ENCODE data around the gene KIF25.

DNA sequence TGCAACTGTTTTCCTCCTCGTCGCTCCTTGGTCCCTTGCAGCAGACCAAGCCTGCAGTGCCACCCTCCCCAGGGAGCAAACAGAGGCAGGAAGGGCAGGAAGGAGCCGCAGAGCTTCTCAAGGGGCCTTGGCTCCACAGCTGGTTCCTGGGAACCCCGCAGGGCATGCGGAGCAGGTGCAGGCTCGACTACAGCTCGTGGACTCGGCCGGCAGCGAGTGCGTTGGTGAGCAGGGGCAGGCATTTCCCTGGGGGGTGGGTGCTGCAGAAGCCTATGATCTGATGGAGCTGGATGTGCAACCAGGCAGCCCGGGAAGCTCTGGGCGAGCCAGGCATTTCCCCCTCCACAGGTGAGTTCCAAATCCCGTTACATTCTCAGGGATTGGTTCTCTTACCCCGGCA lies 44.5 kb downstream of the KIF25 start:
- TF ChIP-seq, protein P1, sequence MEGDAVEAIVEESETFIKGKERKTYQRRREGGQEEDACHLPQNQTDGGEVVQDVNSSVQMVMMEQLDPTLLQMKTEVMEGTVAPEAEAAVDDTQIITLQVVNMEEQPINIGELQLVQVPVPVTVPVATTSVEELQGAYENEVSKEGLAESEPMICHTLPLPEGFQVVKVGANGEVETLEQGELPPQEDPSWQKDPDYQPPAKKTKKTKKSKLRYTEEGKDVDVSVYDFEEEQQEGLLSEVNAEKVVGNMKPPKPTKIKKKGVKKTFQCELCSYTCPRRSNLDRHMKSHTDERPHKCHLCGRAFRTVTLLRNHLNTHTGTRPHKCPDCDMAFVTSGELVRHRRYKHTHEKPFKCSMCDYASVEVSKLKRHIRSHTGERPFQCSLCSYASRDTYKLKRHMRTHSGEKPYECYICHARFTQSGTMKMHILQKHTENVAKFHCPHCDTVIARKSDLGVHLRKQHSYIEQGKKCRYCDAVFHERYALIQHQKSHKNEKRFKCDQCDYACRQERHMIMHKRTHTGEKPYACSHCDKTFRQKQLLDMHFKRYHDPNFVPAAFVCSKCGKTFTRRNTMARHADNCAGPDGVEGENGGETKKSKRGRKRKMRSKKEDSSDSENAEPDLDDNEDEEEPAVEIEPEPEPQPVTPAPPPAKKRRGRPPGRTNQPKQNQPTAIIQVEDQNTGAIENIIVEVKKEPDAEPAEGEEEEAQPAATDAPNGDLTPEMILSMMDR (IDR thresholded peaks at IDR 0.05): no peak
- TF ChIP-seq POLR2A (IDR thresholded peaks at IDR 0.05): no peak
